Measurements from ENCODE around the gene BCAR3.

Gene BCAR3

DNA sequence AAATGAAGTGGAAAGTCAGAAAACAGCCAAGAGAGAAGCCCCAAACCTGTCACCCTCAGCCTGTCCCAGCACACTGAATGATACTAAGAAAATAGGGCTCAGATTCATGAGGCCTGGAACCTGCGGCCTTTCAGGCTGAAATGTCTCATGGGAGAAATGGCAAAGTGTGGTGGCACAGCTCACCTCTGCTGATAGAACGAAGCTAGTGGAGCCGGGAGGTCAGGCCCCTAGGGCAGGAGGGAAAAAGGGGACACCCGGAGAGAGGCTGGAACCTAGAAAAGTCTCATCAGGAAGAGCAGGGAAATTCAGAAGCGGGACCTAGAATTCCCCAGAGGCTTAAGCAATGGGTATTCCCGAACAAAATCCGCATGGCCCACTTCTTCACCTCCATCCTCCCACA lies 107.1 kb downstream of the BCAR3 start:
- no peak for FAIRE-seq

DNA sequence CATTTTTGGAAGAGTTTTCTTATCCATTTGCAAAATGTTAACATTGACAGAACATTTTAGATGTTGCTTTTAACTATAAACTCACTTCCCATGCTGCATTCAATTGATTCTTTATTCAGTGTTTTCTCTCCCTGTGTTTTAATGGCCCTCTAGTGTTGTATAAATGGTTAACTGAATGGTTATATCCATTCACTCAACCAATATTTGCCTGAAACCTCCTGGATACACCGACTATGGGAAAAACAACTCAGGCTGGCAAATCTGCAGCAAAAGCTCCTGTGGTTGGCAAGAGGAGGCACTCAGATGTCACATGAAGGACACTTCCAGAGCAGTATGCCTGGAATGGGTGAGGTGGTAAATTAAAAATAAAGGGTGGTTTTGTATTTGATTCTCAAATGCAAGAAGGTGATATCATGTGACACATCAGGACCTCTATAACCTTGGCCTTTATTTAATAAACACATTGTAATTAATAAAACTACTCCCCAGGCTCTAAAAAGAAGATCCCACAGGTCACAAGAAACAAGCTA lies 107.6 kb downstream of the BCAR3 start:
- no peak for FAIRE-seq

DNA sequence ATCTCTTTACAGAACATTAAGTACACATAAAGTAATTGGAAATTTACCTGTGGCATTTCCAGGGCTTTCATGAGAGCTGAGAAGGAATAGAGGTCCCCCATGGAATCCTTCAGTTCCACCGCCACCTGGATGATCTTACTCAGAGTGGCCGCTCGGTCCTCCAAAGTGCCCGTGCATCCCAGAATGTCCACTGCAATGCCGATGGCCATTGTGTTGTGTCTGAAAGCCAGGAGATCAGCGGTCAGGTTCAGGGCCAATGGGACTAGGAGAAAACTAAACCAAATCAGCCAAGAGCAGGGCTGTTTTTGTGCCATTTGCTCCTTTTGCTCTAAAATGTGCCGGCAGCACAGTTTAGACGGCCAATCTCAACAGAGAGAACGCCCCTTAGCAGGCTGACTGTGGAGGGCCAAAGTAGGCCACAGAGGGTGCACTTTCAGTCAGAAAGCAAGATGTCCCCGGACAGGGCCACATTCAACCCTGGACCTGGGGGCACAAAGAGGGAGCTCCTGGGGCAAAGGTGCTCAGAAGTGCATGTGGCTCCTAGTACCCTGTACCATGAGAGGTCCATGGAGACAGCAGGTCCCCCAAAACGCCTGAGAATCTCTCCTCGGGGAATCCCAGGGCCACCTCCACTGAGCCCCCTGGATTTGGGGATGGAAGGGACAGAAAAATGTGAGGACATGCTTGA lies 109.9 kb downstream of the BCAR3 start:
- no peak for FAIRE-seq

DNA sequence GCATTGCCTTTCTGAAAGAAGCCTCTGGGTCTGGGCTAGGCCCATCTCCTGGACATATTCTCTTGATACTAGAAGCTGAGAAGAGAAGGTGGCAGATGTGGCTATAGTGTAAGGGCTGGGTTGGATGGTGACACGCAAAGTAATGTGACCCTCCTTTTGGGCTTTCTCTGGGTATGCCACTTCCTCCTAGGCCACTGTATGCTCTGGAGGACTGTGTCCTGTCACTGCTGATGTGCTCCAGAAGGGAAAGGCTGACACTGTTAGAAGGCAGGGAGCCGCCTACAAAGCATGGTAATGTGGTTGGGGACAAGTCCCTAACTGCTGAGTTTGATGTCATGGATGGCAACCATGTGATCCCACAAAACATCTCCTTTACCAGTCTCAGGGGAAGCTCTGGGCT lies 112.1 kb downstream of the BCAR3 start:
- FAIRE-seq: no peak

DNA sequence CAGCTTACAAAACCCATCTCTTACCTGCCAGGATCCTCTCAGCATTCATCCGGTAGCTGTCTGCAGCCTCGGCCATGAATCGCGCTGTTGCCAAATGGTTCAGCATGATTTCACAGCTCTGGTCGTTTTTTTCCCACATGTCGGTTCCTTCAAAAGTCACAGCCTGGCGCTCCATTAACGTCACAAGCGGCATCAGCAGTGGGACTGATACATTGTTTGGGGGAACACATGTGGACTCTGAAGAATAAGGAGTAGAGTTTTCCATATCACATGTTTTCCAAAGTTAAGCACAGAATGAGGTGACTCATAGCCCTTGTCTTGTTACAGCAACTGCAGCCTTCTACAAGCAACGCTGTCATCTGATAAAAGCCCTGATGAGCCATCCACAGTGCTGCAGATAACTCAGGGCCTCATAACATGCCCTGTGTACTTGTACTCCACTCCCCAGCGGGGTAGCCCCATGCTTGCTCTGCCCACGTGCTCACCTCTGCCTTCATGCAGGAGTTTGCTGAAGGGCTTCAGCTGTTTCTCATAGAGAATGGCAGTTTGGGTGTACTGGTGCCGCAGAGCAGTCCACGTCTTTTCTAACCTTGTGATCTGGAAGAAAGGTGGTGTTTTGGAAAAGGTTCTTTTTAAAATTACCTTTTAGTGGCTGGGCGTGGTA lies 114.2 kb downstream of the BCAR3 start:
- FAIRE-seq: no peak

DNA sequence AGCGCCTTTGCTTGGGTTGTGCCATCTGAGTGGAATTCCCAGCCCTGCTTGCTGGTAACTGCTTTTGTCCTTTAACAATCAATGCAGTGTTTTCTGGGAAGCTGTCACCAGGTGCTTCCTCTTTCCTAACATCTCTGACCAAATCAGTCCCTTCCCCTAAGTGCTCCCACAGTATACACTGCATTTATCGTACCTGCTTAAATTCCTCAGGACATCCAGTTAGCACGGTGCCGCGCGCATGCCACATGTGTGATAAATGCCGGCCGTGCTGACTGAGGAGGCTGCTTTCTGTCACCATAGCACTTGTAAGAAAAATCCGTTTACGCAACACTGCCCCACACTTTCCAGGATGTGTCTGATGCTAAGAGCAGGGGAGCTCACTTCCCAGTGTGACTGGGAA lies 115.4 kb downstream of the BCAR3 start:
- FAIRE-seq: no peak

DNA sequence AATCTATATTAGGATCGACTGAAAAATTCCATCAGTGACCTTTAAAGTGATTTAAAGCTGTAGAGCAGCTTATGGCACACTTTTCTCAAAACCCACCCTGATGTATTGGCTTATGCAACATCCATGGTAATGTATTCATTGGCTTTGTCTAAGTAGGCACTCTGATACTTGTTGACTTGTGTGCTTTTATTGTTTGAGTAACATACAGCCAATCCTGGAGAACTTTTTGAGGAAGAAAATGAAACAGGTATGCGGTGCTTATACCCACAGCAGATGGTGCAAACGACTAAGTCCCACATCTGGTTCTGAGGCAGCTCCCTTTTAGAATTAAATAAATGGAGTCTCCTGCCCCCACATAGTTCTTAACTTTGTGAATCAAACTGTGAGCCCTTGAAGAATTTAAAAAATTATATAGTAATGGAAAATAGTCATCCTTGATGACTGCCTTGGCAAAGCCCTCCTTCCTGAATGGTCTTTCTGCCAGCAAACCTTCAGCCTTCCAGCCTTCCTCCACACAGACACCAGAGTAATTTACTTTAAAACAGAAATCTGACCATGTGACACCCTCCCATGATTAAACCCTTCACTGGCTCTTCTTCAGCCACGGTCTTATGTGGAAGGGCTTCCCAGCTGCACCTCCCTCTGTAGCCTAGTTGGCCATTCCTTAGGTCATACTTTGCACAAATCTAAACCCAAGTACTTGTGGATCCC lies 116.0 kb downstream of the BCAR3 start:
- FAIRE-seq: no peak

DNA sequence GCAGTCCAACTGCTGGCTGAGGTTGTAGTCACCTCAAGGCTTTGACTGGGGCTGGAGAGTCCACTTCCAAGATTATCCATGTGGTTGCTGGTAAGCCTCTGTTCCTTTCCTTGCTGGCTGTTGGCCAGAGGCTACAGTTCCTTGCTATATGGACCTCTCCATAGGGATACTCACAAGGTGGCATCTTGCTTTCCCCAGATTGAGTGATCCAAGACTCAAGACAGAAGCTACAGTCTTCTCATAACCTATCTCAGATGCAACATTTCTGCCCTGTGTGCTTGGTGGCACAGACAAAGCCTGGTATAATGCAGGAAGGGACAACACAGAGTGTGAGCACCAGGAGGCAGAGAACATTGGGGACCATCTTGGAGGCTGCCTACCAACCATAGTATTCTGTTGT lies 121.9 kb downstream of the BCAR3 start:
- FAIRE-seq: no peak

DNA sequence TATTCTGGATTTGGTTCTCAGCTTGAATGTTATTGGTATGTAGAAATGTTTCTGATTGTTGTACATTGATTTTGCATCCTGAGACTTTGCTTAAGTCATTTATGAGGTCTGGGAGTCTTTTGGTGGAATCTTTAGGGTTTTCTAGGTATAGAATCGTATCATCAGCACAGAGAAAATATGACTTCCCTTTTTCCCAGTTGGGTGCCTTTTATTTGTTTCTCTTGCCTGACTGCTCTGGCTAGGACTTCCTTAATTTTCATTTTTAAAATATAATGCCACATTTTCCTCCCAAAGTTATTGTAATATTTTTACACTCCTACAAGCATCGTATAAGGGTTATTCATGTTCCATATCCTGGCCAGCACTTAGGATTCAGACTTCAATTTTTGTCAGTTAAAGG lies 122.6 kb downstream of the BCAR3 start:
- FAIRE-seq: no peak

DNA sequence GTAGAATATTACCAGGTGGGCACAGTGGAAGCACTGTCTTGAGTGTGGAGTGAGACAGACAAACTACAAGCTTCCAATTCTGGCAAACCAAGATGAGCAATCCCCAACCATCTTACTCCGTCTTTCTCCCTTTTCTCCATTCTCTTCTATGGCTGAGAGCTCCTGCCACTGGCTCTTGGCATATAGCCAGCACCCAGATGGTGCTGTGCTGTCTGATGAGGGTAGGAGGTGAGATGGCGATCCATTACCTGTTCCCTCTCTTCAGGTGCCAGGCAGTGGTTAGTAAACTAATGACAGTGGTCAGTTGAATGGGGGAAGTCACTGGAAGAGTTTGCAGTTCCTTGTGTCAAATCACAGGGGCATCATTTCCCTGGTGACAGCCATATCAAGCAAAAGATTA lies 125.3 kb downstream of the BCAR3 start:
- FAIRE-seq: no peak

DNA sequence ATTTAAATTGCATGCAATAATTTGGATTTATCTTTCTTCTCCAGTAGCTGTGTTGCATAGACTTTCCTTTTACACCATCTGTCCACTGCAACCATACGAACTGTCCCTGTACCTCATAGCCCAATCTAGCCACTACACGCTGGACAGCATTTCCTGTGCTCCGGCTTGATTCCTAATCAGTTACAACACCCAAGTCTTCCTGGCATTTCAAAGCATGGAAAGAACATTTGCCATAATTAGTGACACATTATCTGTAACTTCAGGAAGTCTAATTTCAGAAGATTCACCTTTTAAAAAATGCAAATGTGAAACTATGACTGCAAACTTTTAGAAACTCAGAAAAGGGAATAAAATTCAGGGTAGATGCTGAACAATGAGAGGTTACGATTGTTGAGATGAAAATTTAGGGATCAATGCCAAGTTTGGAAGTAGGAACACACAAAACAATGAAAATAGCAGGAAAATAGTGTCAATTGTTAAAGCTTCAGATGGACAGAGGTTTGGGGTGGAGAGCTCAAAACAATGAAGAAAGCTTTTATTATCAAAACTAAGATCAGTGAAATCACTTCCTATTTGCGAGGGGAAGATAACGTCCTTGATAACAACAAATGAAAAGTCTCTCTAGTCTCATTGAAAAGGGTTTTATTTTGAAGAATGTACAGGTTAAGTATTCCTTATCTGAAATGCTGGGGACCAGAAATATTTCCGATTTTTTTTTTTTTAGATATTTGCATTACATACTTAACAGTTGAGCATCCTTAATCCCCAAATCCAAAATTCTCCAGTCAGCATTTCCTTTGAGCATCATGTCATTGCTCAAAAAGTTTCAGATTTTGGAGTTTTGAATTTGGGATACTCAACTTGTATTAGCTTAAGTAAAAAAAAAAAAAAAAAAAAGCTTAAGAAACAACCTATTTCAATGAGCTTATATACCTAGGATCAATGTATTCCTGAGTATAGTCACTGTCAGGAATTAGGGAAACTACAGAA lies 126.5 kb downstream of the BCAR3 start:
- no peak for FAIRE-seq

DNA sequence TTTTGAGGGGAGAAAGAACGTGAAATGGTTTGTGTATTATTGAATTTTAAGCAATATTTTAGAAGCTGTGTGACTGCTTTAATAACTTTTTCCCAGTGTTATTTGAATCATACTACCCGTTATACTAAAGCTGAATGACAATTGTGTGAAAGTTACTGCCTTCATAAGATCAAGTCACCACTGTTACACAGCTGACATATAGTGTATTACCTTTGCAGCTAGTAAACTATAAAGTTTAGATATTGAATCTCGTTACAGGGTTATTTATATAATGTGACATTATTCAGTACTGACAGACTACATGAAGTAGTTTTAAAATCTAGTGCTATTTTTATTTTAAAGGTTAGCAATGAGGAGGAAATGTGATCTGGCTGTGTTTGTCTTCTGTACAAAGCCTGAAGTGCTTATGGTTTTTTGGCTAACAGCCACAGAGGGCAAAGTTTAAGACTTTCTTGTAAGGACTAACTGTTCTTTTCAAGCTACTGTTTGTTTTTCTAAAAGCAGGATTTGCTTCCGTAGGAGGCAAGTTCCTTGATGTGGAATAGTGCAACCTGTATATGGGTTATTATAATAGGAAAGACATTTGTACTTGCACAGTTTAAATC lies 127.6 kb downstream of the BCAR3 start:
- FAIRE-seq: peak; percentile 95

DNA sequence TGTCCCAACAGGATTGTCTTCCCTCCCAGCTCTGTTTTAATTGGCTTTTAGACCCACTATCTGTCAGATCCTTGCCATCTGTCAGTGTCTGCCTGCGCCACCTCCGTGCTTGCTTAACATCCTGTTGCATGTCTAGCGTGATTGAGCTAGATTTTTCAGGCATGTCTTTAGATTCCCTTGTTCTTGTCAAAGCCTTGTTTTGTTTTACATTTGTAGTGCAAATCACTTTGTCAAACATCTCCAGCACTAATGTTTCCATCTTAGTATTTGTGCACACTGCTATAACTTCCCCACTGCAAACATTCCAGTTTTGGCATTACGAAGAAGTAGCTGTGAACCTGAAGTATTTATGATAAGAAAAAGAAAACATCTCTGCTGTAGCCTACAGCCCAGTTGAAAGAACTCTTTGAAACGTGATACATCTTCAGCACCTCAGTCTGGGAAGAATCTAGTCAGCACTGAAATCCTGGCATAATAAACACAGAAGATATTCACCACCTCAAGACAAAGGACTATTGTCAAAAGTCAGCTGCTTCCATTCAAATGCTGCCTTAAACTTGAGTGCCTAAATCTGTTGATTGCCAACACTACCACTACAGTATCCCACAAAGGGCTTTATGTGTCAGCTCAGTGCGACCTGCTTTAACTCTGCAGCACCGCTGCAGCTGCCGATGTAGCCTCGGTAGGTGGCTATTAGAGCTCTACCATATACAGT lies 128.7 kb downstream of the BCAR3 start:
- FAIRE-seq: no peak

DNA sequence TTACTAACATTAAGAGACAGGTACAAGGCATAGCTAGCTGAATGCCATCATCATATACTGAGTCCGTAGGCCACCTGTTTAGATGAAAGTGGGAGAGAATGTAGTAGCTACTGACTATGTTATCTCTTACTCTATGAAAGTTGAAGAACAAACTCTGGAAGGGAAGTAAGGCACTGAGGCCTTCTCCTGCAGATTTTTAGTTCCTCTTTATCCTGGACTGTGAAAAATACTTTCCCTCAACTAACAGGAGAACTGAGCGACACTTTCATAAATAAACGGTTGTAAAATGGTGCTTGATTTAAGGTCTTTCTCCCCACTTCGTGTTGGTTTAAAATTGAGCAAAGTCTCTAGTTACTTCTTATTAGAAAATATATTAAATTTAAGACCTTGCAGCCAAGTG lies 131.8 kb downstream of the BCAR3 start:
- no peak for FAIRE-seq

DNA sequence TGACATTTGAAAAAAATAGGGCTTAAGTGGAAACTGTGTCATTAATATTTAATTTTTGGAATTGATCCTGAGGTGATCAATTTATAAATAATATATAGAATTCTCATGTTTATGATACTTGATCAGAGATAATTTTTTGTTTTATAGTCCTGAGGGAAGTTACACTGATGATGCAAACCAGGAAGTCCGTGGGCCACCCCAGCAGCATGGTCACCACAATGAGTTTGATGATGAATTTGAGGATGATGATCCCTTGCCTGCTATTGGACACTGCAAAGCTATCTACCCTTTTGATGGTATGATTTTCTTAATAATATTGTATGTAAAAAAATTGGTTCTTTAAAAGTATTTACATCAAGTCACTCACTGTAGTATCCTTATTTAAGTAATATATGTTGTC lies 132.5 kb downstream of the BCAR3 start:
- no peak for FAIRE-seq

DNA sequence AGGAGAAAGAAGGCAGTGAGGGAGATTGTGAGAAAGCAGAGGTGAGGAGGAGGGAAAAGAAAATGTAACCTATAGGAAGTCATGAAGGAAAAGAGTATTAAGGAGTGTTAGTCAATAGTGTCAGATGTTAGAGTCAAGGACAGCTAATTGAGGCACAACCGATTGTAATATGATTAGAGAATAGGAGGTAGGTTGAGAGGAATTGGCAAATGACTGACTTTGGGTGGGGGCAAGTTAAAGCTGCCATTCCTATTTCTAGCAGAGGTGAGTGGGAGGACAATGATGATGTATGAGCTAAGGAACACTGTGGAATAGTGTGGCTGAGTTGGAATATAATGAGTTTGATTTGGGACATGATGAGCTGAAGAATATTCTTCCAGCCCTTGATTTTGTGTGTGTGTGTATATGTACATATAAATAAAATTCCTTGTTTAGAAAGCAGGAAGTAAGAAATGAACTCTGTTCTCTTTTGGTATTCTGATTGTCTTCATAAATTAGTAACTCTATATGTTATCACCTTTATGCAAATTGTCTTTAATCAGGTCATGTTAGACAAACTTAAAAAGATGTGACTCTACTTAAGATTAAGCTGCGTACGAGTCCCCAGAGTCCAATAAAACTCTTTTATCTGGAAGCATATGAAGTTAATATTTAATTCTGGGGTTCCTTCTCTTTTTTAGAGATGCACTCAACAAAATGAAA lies 135.3 kb downstream of the BCAR3 start:
- no peak for FAIRE-seq

DNA sequence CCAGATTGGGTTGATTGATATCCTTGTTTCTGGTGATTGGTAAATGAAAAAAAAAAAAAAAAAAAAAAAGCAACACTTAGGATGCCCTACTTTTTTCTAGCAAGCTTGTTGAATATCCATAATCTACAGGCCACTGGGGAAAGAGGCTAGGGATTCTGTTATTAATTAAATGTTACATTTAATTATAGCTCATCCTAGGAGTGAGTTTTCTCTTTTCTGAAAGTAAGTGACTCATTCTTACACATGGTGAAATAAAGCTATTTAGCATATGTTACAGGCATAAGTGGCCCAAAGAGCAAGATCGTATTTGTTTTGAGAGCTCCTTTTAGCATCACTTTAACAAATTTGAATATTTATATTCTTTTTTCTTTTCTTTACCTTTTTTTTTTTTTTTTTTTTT lies 139.2 kb downstream of the BCAR3 start:
- no peak for FAIRE-seq

DNA sequence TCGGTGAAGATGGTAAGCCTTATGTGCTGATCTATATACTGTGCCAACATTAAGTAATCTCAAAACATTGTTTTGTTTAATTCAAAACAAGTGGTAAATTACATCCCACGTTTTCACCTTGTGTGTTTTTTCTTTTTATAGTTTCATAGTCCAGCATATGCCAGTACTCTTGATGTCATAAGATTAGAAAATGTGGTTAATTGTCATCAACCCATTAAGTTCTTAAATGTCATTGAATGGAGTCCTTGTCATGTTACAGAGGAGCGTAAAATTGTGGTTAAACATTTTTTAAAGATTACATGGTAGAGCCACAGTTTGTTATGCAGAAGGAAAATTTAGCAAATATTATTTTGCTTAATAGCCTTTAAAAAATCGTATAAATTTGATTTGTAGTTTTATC lies 140.6 kb downstream of the BCAR3 start:
- no peak for FAIRE-seq

DNA sequence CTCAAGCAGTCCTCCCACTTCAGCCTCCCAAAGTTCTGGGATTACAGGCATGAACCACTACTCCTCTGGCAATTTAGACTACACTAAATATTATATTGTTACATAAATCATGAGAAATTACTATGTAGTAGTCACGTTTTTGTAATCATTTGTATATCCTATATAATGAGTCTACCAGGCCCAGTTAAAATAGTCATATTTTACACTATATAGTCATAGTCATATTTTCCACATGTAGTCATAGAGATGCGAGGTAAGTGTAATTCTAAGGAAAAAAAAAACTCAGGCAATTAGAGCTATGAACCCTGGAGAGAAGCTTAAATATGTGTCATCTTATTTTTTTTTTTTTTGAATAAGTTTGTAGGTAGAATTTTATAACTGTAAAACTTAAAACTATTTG lies 143.7 kb downstream of the BCAR3 start:
- FAIRE-seq: peak; percentile 55

DNA sequence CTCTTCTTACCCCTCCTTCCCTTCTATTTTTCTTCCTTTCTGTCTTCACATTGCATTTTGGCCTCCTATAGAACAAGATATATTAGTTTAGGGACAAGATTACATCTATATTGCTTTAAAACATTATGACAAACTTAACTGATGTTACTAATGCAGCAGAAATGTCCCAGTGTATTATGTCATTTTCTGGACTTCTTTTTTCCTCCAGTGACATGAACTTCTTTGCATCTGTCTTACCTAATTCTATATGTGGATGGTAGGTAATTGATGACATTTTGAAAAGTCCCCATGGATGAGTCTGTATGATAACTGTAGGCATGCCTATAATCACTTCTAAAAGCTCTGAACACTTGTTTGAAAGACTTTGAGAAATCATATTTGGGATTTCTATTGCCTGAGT lies 144.2 kb downstream of the BCAR3 start:
- no peak for FAIRE-seq

DNA sequence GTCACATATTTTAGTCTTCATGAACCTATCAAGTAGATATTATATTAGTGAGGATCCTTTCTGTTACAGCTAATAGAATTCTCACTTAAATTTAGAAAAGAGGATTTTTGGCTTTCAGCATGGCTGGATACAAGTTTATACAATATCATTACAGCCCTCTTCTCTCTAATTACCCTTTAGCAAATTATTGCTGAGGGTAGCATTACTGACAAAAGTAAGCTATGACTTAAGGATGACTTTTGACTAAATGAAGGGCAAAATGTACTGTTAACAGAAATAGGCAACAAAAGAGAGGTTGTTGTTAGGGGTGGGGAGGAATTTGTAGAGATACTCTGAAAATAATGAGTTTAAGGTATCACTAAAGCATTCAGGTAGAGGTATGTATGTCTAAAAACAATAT lies 148.0 kb downstream of the BCAR3 start:
- no peak for FAIRE-seq

Measured in colon (tissue), 2 donors.